HG03457 (cell line): ENCODE measurements around the gene PRMT7.

Source experiments
- ATAC-seq: cut with Tn5 transposase; IDR thresholded peaks from one replicate; pipeline ENCODE4 v1.9.1; 2021; ENCODE audit warnings: moderate number of reproducible peaks; ENCODE audit not compliant: unreplicated experiment

PRMT7 gene

GRCh38 chr16:68361485-68361884, 50.7 kb downstream of the PRMT7 start:
- no peak for ATAC-seq

- no peak for ATAC-seq
Measured at GRCh38 chr16:68362262-68362913, 51.6 kb downstream of the PRMT7 start.

- no peak for ATAC-seq
Measured at GRCh38 chr16:68362947-68363657, 52.3 kb downstream of the PRMT7 start.

- no peak for ATAC-seq
Measured at GRCh38 chr16:68363658-68364521, 53.1 kb downstream of the PRMT7 start.

GRCh38 chr16:68364561-68364998, 53.8 kb downstream of the PRMT7 start:
- no peak for ATAC-seq

GRCh38 chr16:68365167-68365817, 54.5 kb downstream of the PRMT7 start:
- ATAC-seq, result no peak

- no peak for ATAC-seq
Measured at GRCh38 chr16:68366062-68366461, 55.2 kb downstream of the PRMT7 start.

GRCh38 chr16:68367030-68367429, 56.2 kb downstream of the PRMT7 start:
- ATAC-seq, result no peak

- no peak for ATAC-seq
Measured at GRCh38 chr16:68367440-68367839, 56.6 kb downstream of the PRMT7 start.

GRCh38 chr16:68367891-68368290, 57.1 kb downstream of the PRMT7 start:
- ATAC-seq, result no peak

GRCh38 chr16:68368301-68368888, 57.6 kb downstream of the PRMT7 start:
- ATAC-seq, result no peak

- ATAC-seq, result no peak
Measured at GRCh38 chr16:68369168-68369567, 58.3 kb downstream of the PRMT7 start.

GRCh38 chr16:68369697-68370580, 59.1 kb downstream of the PRMT7 start:
- no peak for ATAC-seq

GRCh38 chr16:68370581-68371275, 59.9 kb downstream of the PRMT7 start:
- no peak for ATAC-seq

- ATAC-seq, result no peak
Measured at GRCh38 chr16:68371276-68371651, 60.4 kb downstream of the PRMT7 start.

GRCh38 chr16:68371706-68372380, 61.0 kb downstream of the PRMT7 start:
- ATAC-seq, result no peak

GRCh38 chr16:68372381-68372720, 61.5 kb downstream of the PRMT7 start:
- no peak for ATAC-seq

- no peak for ATAC-seq
Measured at GRCh38 chr16:68372806-68373205, 62.0 kb downstream of the PRMT7 start.
